22Rv1 (cell line): ENCODE data around the gene MGAT4B.

ENCODE experiments used
- ZFX ChIP-seq: fragments of 450-650 bp; IDR thresholded peaks from 2 replicates; pipeline ENCODE4 v1.6.1; 2017; ENCODE audit warnings: antibody characterized with exemption, borderline replicate concordance
- TF ChIP-seq, protein P1 (sequence below): fragments of 450-650 bp; IDR thresholded peaks from 2 replicates; pipeline ENCODE4 v1.5.1; 2017; ENCODE audit warnings: mild to moderate bottlenecking

DNA sequence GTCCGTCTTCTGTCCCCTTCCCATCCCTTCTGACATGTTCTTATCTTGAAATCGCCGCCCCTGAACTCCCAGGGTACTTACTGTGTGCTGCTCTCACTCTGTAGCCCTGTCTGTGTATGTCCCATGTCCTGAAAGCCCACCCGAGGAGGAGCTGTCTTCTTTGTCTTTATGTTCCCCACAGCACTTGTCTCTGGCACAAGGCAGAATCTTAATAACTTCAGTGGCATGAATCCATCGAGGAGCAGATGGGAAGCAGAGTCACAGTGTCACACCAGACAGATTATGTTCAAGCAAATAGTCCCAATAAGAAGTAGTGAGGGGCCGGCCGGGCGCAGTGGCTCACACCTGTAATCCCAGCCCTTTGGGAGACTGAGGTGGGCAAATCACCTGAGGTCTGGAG is 42.6 kb downstream of the MGAT4B start:
- TF ChIP-seq, protein P1, sequence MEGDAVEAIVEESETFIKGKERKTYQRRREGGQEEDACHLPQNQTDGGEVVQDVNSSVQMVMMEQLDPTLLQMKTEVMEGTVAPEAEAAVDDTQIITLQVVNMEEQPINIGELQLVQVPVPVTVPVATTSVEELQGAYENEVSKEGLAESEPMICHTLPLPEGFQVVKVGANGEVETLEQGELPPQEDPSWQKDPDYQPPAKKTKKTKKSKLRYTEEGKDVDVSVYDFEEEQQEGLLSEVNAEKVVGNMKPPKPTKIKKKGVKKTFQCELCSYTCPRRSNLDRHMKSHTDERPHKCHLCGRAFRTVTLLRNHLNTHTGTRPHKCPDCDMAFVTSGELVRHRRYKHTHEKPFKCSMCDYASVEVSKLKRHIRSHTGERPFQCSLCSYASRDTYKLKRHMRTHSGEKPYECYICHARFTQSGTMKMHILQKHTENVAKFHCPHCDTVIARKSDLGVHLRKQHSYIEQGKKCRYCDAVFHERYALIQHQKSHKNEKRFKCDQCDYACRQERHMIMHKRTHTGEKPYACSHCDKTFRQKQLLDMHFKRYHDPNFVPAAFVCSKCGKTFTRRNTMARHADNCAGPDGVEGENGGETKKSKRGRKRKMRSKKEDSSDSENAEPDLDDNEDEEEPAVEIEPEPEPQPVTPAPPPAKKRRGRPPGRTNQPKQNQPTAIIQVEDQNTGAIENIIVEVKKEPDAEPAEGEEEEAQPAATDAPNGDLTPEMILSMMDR: no peak
- no peak for TF ChIP-seq ZFX
